Measurements from ENCODE around the gene SGPL1.
"Not testable (repeated sequence)": the region's sequence is repeated elsewhere in the genome, so short reads cannot be mapped to it uniquely, and the experiment has no call there.

Gene SGPL1

DNA sequence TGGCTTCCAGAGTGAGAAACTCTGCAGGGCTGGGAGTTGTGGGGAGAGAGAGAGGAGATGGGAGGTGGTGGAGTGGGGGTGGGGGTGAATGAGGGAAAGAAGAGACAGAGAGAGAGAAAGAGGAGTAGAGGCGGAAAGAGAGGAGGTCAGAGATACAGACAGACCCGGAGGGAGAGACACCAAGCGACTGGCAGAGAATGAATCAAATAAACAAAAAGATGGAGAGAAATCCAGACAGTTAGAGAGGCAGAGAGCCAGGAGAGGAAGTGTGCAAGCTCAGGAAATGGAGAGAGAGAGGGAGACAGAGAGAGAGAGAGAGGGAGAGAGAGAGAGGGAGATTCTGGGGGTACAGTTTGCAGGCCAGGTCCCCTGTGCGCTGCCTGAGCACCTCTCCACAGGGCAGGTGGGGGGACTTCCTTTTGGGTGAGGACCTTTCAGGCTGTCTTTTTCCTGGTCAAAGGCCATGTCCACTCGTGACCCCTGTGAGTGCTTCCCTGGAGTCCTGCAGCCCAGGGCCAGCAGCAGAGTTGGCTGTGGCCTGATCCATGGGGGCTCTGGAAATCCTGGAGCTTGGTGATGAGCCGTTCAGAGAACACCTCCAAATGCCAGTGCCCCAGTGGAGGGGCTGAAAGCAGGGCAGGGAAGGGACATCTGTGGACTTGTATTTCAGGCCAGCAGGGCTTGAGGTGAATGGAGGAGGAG is 97.6 kb downstream of the SGPL1 start:
- FAIRE-seq (no peak), DNase-seq (ENCODE audit: insufficient read length, low spot score) (no peak)
- no peak for TF ChIP-seq PAX5 (IDR thresholded peaks at IDR 0.05; ENCODE audit: insufficient read depth, low read length, severe bottlenecking)
- no peak for TF ChIP-seq POLR2AphosphoS5 (IDR thresholded peaks at IDR 0.05; ENCODE audit: low read depth, low read length)
- no peak for TF ChIP-seq POLR2A (IDR thresholded peaks at IDR 0.05; ENCODE audit: low read depth, low read length)
- TF ChIP-seq POU2F2 (IDR thresholded peaks at IDR 0.05; ENCODE audit: low read depth, low read length) = no peak

DNA sequence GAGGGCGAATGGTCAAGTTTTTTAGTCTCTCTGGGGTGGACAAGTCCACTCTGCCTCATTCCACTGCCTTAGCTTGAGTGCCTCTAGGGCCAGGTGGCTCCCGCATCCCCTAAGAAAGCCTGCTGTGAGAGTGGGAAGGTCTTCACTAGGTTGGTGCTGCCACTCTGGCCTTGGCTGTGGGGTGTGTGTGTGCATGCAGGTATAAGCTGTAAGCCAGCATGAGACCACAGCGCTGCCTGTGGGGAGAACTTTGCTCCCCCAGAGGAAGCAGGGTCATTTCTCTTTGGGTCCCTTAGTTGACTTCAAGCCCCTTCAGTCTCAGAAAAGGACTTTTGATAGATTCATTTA is 98.1 kb downstream of the SGPL1 start:
- no peak for TF ChIP-seq POU2F2 (IDR thresholded peaks at IDR 0.05; ENCODE audit: low read depth, low read length)
- no peak for TF ChIP-seq POLR2AphosphoS5 (IDR thresholded peaks at IDR 0.05; ENCODE audit: low read depth, low read length)
- TF ChIP-seq PAX5 (IDR thresholded peaks at IDR 0.05; ENCODE audit: insufficient read depth, low read length, severe bottlenecking) = no peak
- TF ChIP-seq SPI1 (IDR thresholded peaks at IDR 0.05; ENCODE audit: low read depth, low read length) = no peak
- TF ChIP-seq POLR2A (IDR thresholded peaks at IDR 0.05; ENCODE audit: low read depth, low read length) = no peak
- no peak for TF ChIP-seq TAF1 (IDR thresholded peaks at IDR 0.05; ENCODE audit: low read depth, low read length)
- DNase-seq (ENCODE audit: insufficient read length, low spot score) (no peak), FAIRE-seq (no peak)

DNA sequence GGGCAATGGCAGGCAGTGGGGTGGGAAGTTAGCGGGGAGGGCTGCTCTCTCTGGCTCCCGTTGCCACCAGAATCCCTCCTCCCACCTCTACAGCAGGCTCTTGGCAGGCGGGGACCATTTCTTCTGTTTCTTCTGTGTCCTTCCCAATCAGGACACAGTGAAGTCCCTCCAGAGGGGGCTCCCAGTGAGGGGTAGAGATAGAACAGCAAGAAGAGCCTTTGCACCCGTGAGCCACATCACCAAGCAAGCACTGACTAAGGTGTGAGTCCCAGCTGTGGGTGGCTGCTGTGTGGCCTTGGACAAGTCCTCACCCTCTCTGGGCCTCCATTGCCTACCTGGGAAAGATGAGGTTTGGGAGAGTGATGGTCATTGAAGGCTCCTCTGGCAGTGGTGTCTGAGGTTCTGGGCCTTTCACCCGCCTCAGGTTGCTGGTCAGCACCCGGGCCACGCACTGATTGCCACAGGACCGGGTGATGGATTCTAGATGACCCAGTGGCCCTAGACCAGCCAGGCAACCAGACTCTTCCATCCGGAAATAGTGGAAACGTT is 98.6 kb downstream of the SGPL1 start:
- no peak for FAIRE-seq
- TF ChIP-seq PAX5 (IDR thresholded peaks at IDR 0.05; ENCODE audit: insufficient read depth, low read length, severe bottlenecking) (no peak), POLR2AphosphoS5 (IDR thresholded peaks at IDR 0.05; ENCODE audit: low read depth, low read length) (no peak), SPI1 (IDR thresholded peaks at IDR 0.05; ENCODE audit: low read depth, low read length) (no peak), POU2F2 (IDR thresholded peaks at IDR 0.05; ENCODE audit: low read depth, low read length) (no peak), POLR2A (IDR thresholded peaks at IDR 0.05; ENCODE audit: low read depth, low read length) (no peak), TAF1 (IDR thresholded peaks at IDR 0.05; ENCODE audit: low read depth, low read length) (no peak)
- no peak for DNase-seq (ENCODE audit: insufficient read length, low spot score)

DNA sequence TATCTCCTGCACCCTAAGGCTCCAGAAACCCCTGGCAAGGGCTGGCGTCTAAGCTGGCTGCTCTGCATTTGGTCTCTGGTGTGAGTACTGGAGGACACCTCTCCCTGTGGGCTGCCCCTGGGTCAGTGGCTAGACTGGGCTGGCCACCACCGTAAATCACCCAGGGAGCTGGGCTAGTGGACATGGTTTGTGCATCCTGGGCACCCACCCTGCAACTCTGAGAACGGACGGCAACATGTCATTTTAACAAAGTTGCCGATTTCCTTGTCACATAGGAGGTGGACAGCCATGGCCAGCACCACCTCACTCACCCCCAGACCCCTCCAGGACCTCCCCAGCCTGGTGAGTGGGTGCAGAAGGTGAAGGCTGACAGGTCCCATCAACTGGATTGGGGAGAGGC is 99.5 kb downstream of the SGPL1 start:
- no peak for DNase-seq (ENCODE audit: insufficient read length, low spot score)
- FAIRE-seq = no peak
- no peak for TF ChIP-seq POLR2A (IDR thresholded peaks at IDR 0.05; ENCODE audit: low read depth, low read length)
- no peak for TF ChIP-seq POU2F2 (IDR thresholded peaks at IDR 0.05; ENCODE audit: low read depth, low read length)
- TF ChIP-seq POLR2AphosphoS5 (IDR thresholded peaks at IDR 0.05; ENCODE audit: low read depth, low read length) = no peak
- no peak for TF ChIP-seq TAF1 (IDR thresholded peaks at IDR 0.05; ENCODE audit: low read depth, low read length)
- no peak for TF ChIP-seq SPI1 (IDR thresholded peaks at IDR 0.05; ENCODE audit: low read depth, low read length)
- no peak for TF ChIP-seq PAX5 (IDR thresholded peaks at IDR 0.05; ENCODE audit: insufficient read depth, low read length, severe bottlenecking)

DNA sequence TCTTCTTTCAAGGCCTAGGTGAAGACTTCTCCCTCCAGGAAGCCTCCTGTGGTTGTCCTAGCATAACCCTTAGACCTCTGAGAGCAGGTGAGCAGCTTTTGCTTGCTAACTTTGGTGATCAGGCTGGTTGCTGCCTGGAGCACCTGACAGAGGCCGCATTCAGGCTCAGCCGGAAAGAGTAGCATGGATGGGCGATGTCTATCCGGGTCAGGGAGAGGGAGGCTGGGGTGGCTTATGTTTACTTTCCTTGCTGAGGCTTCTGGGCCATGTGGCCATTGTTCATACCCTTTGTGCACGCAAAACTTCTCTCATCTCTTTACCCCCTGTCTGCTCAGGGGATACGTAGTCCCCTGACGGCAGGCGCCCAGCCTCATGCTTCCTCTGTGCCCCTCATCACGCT is 100.1 kb downstream of the SGPL1 start:
- no peak for TF ChIP-seq POLR2AphosphoS5 (IDR thresholded peaks at IDR 0.05; ENCODE audit: low read depth, low read length)
- no peak for TF ChIP-seq SPI1 (IDR thresholded peaks at IDR 0.05; ENCODE audit: low read depth, low read length)
- no peak for TF ChIP-seq TAF1 (IDR thresholded peaks at IDR 0.05; ENCODE audit: low read depth, low read length)
- no peak for TF ChIP-seq POU2F2 (IDR thresholded peaks at IDR 0.05; ENCODE audit: low read depth, low read length)
- FAIRE-seq (no peak), DNase-seq (ENCODE audit: insufficient read length, low spot score) (no peak)

DNA sequence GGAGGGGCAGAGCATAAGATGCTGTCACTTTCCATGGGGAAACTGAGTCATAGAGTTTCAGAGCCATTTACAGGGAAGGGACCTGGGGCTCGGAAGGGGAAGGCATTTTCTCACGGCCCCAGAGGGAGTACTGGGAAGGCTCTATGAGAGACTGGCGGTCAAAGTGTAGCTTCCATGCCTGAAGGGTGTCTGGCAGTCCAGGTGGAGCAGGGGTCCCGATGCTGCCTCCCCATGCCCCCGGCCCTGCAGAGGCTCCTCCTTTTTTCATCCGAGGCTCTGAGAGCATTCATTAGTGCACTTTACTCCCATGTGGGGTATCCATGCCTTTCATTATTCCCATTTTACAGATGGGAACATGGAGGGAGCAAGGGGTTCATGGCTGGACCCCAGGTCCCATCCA is 100.5 kb downstream of the SGPL1 start:
- TF ChIP-seq POLR2AphosphoS5 (IDR thresholded peaks at IDR 0.05; ENCODE audit: low read depth, low read length) = no peak
- no peak for TF ChIP-seq SPI1 (IDR thresholded peaks at IDR 0.05; ENCODE audit: low read depth, low read length)
- no peak for TF ChIP-seq POU2F2 (IDR thresholded peaks at IDR 0.05; ENCODE audit: low read depth, low read length)
- FAIRE-seq (no peak), DNase-seq (ENCODE audit: insufficient read length, low spot score) (no peak)

DNA sequence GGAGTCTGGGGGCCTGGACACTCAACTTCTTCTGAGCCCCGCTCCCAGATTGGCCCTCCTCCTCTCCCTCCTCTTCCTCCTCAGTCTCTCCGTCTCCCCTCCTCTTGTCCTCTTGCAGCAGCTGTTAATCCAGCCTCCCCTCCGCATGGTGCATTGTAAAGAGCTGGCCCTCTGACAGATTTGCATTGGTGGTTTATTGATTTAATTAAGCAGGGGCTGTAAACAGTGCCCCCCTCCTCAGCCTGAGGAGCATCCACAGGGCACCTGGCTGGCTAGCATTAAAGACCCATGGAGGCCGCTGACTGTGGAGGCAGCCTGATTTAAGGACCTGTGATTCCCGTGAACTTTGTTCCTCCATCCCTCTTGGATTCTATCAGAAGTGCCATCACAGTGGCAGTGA is 101.5 kb downstream of the SGPL1 start:
- TF ChIP-seq PAX5 (IDR thresholded peaks at IDR 0.05; ENCODE audit: insufficient read depth, low read length, severe bottlenecking) = no peak
- DNase-seq (ENCODE audit: insufficient read length, low spot score) = no peak
- FAIRE-seq = no peak

DNA sequence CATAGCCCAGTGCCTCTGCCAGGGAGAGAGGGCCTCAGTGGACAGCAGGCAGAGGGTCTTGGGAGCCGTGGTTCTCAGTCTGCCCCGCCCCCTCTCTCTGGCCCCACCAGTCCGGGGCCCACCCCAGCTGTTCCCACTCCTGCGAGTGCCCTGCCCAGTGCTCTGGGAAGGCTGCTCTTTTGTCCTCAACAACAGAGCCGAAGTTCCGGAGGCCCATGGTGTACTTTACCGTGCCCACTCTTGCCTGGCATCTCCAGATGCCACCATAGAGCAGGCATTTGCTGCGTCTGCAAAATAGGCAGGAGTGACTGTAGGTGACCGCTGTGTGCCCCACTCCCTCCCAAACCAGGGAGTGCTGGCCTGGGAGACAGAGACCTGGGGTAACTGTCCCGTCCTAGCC is 101.9 kb downstream of the SGPL1 start:
- no peak for FAIRE-seq
- TF ChIP-seq PAX5 (IDR thresholded peaks at IDR 0.05; ENCODE audit: insufficient read depth, low read length, severe bottlenecking) (no peak), POLR2AphosphoS5 (IDR thresholded peaks at IDR 0.05; ENCODE audit: low read depth, low read length) (no peak), POLR2A (IDR thresholded peaks at IDR 0.05; ENCODE audit: low read depth, low read length) (no peak), SPI1 (IDR thresholded peaks at IDR 0.05; ENCODE audit: low read depth, low read length) (no peak), POU2F2 (IDR thresholded peaks at IDR 0.05; ENCODE audit: low read depth, low read length) (no peak), TAF1 (IDR thresholded peaks at IDR 0.05; ENCODE audit: low read depth, low read length) (no peak)
- no peak for DNase-seq (ENCODE audit: insufficient read length, low spot score)

DNA sequence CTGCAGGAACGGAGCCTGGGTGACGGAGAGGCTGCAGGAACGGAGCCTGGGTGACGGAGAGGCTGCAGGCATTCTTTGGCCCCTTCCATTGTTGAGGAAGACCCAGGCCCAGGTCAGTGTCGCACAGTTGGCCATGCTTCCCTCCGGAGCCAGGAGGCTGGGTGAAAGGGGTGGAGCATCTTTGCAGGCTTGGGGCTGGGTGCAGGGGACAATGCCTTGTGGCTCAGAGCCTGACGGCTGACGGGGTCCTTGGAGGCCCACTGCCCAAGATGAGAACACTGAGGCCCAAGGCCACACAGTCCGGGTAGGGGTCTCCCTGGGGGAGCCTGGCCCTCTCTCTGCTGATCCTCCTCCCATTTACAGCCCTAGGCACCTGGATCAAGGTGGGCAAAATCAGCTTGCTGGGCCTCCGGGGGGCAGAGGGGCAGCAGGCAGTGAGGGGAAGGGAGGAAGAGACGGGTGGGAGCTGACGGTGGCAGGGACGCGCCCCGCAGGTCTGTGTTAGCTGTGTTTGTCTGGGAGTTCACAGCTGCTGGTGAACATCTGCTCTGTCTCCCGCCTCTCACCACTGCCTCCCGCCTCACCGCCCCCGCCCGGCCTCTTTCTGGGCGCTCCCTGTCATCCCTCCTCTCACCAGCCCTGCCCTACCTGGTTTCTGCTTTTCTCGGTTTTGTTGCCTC is 103.2 kb downstream of the SGPL1 start:
- TF ChIP-seq POLR2A (IDR thresholded peaks at IDR 0.05; ENCODE audit: low read depth, low read length) (no peak), SPI1 (IDR thresholded peaks at IDR 0.05; ENCODE audit: low read depth, low read length) (no peak), POLR2AphosphoS5 (IDR thresholded peaks at IDR 0.05; ENCODE audit: low read depth, low read length) (no peak), TAF1 (IDR thresholded peaks at IDR 0.05; ENCODE audit: low read depth, low read length) (no peak), POU2F2 (IDR thresholded peaks at IDR 0.05; ENCODE audit: low read depth, low read length) (no peak)
- no peak for DNase-seq (ENCODE audit: insufficient read length, low spot score)
- FAIRE-seq = no peak

DNA sequence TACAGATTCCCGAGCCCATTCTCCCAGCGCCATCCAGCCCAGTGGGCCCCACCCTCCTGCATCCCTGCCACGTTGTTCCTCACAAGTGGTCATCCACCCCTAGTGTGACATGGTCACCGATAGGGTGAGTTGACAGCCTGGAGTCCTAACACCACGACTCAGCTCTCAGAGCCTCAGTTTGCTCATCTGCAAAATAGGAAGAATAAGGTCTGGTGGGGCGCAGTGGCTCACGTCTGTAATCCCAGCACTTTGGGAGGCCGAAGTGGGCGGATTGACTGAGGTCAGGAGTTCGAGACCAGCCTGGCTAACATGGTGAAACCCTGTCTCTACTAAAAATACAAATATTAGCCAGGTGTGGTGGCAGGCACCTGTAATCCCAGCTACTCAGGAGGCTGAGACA is 104.2 kb downstream of the SGPL1 start:
- not testable (repeated sequence) for DNase-seq (ENCODE audit: insufficient read length, low spot score); FAIRE-seq

Data from GM12891 (cell line).